HepG2 (cell line): ENCODE results near the gene NCKAP5L. TPM values are rescaled to one million over a fixed set of nuclear protein-coding genes. Genes with fewer than 3 reads are reported as not detected.

Experiments used
- BCL3 ChIP-seq: sonication (generic); formaldehyde crosslinking; IDR thresholded peaks from 2 replicates; pipeline ENCODE4 v1.5.1; 2020; ENCODE audit warnings: mild to moderate bottlenecking, missing genetic modification reagents, moderate library complexity
- FOXO1 ChIP-seq: sonication (generic); formaldehyde crosslinking; IDR thresholded peaks from 2 replicates; pipeline ENCODE4 v1.4.0; 2020; ENCODE audit warnings: missing genetic modification reagents
- GMEB1 ChIP-seq: sonication (generic); formaldehyde crosslinking; IDR thresholded peaks from 2 replicates; pipeline ENCODE4 v1.5.1; 2020; ENCODE audit warnings: missing genetic modification reagents, mild to moderate bottlenecking, borderline replicate concordance
- MAZ ChIP-seq, 2 experiments: sonication (generic) in 1 of 2; formaldehyde crosslinking in 1 of 2; IDR thresholded peaks; 2 replicates each; pipeline versions ENCODE4 v1.5.0 to v1.6.1; 2012 to 2020; ENCODE audit warnings: low read depth in 2 of 2, mild to moderate bottlenecking in 2 of 2, borderline replicate concordance in 1 of 2, improper control_type of control experiment in 1 of 2, low read length in 1 of 2, missing genetic modification reagents in 1 of 2, moderate library complexity in 1 of 2
- MIXL1 ChIP-seq: IDR thresholded peaks from 2 replicates; pipeline ENCODE4 v1.6.1; 2016
- NFKB2 ChIP-seq: sonication (generic); formaldehyde crosslinking; IDR thresholded peaks from 2 replicates; pipeline ENCODE4 v1.4.0; 2020; ENCODE audit warnings: missing genetic modification reagents, borderline replicate concordance
- PAX8 ChIP-seq: sonication (generic); formaldehyde crosslinking; IDR thresholded peaks from 2 replicates; pipeline ENCODE4 v1.8.0; 2022; ENCODE audit warnings: mild to moderate bottlenecking, missing genetic modification reagents, borderline replicate concordance
- POLR2AphosphoS5 ChIP-seq: IDR thresholded peaks from 2 replicates; pipeline ENCODE4 v1.6.1; 2012; ENCODE audit warnings: low read depth, low read length
- SATB2 ChIP-seq: sonication (generic); formaldehyde crosslinking; IDR thresholded peaks from 2 replicates; pipeline ENCODE4 v1.5.0; 2020; ENCODE audit warnings: missing genetic modification reagents
- SIN3A ChIP-seq: IDR thresholded peaks from 2 replicates; pipeline ENCODE4 v1.6.1; 2011; ENCODE audit warnings: low read depth, mild to moderate bottlenecking, control low read depth, low read length, borderline replicate concordance
- SIX1 ChIP-seq: sonication (generic); formaldehyde crosslinking; IDR thresholded peaks from 2 replicates; pipeline ENCODE4 v1.4.0; 2020; ENCODE audit warnings: missing genetic modification reagents, borderline replicate concordance
- SNAPC2 ChIP-seq: sonication (generic); formaldehyde crosslinking; IDR thresholded peaks from 2 replicates; pipeline ENCODE4 v1.8.1; 2022; ENCODE audit warnings: mild to moderate bottlenecking, missing genetic modification reagents
- ZNF224 ChIP-seq: sonication (generic); formaldehyde crosslinking; IDR thresholded peaks from 2 replicates; pipeline ENCODE4 v1.5.0; 2020; ENCODE audit warnings: mild to moderate bottlenecking, missing genetic modification reagents
- ZNF230 ChIP-seq: sonication (generic); formaldehyde crosslinking; IDR thresholded peaks from 2 replicates; pipeline ENCODE4 v1.4.0; 2020; ENCODE audit warnings: mild to moderate bottlenecking, missing genetic modification reagents
- ZNF354B ChIP-seq: sonication (generic); formaldehyde crosslinking; IDR thresholded peaks from 2 replicates; pipeline ENCODE4 v1.8.0; 2022; ENCODE audit warnings: mild to moderate bottlenecking, missing genetic modification reagents
- ZNF496 ChIP-seq: sonication (generic); formaldehyde crosslinking; IDR thresholded peaks from 2 replicates; pipeline ENCODE4 v1.8.1; 2023; ENCODE audit warnings: mild to moderate bottlenecking, moderate library complexity, missing genetic modification reagents; ENCODE audit not compliant: insufficient replicate concordance
- ZNF562 ChIP-seq: sonication (generic); formaldehyde crosslinking; IDR thresholded peaks from 2 replicates; pipeline ENCODE4 v1.8.0; 2022; ENCODE audit warnings: missing genetic modification reagents, borderline replicate concordance
- ZNF792 ChIP-seq: IDR thresholded peaks from 2 replicates; pipeline ENCODE4 v1.6.1; 2016
- polyA plus RNA-seq, 8 experiments: library from polyadenylated mRNA; depleted of rRNA in 3 of 8; stranded (reverse) in 7 of 8; unstranded in 1 of 8; fragments of >200 nt; fragmentation: Illumina TruSeq in 4 of 8; extraction: Trizol in 4 of 8; gene quantifications; 2 replicates each; pipeline versions ENCODE4 v1.2.1 to v1.2.3, GENCODE V29; 2011 to 2016; ENCODE audit warnings: low read depth in 4 of 8, missing spikeins in 1 of 8, mixed read lengths in 1 of 8; ENCODE audit not compliant: insufficient read depth in 1 of 8
- total RNA-seq, 5 experiments: library from RNA; depleted of rRNA; stranded (reverse); fragments of >200 nt; fragmentation: Illumina TruSeq; extraction: Trizol; gene quantifications; 2 replicates each; pipeline ENCODE4 v1.2.3, GENCODE V29; 2016; ENCODE audit warnings: low read depth in 1 of 5
- TF ChIP-seq, protein P1 (sequence below): sonication (generic); formaldehyde crosslinking; IDR thresholded peaks from 2 replicates; pipeline ENCODE4 v1.4.0; 2020; ENCODE audit warnings: mild to moderate bottlenecking, missing genetic modification reagents
- TF ChIP-seq, protein P2 (sequence below): conservative IDR thresholded peaks from 2 replicates; pipeline ENCODE4 v1.6.1; 2018; ENCODE audit warnings: missing genetic modification reagents

Gene NCKAP5L
- total and polyA plus RNA-seq, 2 of the 13 experiments (the other 11 are each of a cell fraction or from before 2014, with no cell fraction given): 4.1 to 9.0 TPM

DNA sequence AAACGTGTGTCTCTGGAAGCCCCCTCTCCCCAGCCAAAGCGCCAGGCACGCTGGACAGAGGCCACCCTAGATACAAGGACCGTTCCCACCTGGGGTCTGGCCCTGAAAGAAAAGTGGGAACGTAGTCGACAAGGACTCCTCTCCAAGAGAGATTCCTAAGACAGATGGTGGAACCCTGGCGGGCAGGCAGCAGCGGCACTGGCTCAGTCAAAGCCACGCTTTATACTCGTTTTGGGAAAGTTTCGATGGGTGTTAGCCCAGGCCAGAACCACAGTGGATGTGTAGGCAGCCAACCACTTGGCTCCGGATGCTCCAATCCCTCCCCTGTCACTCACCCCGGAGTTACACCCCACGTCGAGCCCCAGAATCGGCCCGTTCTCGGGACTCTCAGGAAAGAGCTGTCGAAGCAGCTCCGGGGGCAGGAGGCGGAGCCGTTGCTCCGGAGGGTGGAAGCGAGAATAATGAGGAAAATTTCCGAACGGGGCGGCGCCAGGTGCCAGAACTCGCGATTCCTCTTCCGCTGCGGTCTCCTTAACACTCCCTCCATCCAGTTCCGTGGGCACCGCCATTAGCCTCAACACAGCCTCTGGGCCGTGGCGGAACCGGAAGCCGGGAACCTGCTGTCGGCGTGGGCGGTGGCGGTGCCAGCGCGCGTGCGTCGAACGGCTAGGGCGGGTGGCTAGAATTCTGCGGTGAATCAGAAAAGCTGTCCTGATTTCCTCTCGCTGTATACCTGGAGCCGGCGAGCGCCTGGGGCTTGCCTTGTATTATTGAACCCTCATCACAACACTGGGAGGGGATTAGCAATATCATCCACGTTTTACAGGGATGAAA is 14.5 kb upstream of the NCKAP5L start, which contains the start of gene BCDIN3D (continued):
- TF ChIP-seq MIXL1 (CRISPR knock-in tag) (0 out of 2 replicates have a peak, but pooled peaks have one; percentile 60), NFKB2 (CRISPR knock-in tag) (peak; percentile 79; the same call in 1 of the 2 replicates), SIX1 (no peak), ZNF230 (CRISPR knock-in tag) (peak; percentile 64; the same call in 1 of the 2 replicates), MAZ (IDR thresholded peaks at IDR 0.05; ENCODE audit: borderline replicate concordance, low read depth, low read length) (no peak), MAZ (CRISPR knock-in tag; IDR thresholded peaks at IDR 0.05; ENCODE audit: low read depth) (peak; percentile 64), POLR2AphosphoS5 (peak; percentile 91), ZNF354B (no peak), PAX8 (CRISPR knock-in tag) (no peak), SATB2 (CRISPR knock-in tag) (peak; percentile 82; the same call in 1 of the 2 replicates), GMEB1 (CRISPR knock-in tag) (peak; percentile 75), ZNF562 (no peak), FOXO1 (CRISPR knock-in tag) (no peak), ZNF496 (CRISPR knock-in tag) (no peak), ZNF224 (CRISPR knock-in tag) (peak; percentile 14; the same call in 1 of the 2 replicates), SIN3A (peak; percentile 61; the same call in 1 of the 2 replicates), SNAPC2 (CRISPR knock-in tag) (no peak), ZNF792 (CRISPR knock-in tag) (peak; percentile 66), BCL3 (CRISPR knock-in tag) (peak; percentile 23; the same call in 1 of the 2 replicates)
- TF ChIP-seq, protein P1, sequence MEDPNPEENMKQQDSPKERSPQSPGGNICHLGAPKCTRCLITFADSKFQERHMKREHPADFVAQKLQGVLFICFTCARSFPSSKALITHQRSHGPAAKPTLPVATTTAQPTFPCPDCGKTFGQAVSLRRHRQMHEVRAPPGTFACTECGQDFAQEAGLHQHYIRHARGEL (CRISPR knock-in tag): no peak
- TF ChIP-seq, protein P2, sequence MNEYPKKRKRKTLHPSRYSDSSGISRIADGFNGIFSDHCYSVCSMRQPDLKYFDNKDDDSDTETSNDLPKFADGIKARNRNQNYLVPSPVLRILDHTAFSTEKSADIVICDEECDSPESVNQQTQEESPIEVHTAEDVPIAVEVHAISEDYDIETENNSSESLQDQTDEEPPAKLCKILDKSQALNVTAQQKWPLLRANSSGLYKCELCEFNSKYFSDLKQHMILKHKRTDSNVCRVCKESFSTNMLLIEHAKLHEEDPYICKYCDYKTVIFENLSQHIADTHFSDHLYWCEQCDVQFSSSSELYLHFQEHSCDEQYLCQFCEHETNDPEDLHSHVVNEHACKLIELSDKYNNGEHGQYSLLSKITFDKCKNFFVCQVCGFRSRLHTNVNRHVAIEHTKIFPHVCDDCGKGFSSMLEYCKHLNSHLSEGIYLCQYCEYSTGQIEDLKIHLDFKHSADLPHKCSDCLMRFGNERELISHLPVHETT: peak; percentile 64; the same call in 1 of the 2 replicates
